GM21825 (cell line): ENCODE results near the gene NEK9.
"Not testable (repeated sequence)": the region's sequence is repeated elsewhere in the genome, so short reads cannot be mapped to it uniquely, and the experiment has no call there.

Source experiments
- ATAC-seq: cut with Tn5 transposase; IDR thresholded peaks from one replicate; pipeline ENCODE4 v1.9.1; 2021; ENCODE audit warnings: mild to moderate bottlenecking, moderate library complexity; ENCODE audit not compliant: unreplicated experiment

Gene NEK9

GRCh38 chr14:75147423-75148071, 20.7 kb upstream of the NEK9 start:
- no peak for ATAC-seq

DNA sequence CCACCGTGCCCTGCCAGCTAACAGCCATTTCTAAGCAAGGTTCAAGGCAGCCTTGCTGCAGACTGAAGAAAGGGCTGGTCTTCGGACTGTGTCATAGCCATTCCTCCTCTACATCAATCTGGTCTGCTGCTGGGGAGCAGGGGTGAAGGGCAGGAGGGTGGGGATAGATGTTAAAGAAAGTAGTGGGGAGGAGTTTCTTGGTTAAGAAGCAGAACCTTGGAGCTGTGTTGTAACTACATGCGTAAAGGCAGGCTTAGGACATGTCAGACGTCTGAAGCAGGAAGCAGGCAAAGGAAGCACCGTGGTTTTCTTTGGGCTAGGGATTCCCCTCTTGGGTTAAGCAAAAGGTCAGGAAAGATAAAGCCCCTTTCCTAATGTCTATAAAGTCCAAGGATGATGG, 18.1 kb upstream of the NEK9 start:
- no peak for ATAC-seq

- no peak for ATAC-seq
Observed at GRCh38 chr14:75143761-75144527, 17.1 kb upstream of the NEK9 start.

GRCh38 chr14:75142494-75142893, 15.6 kb upstream of the NEK9 start:
- no peak for ATAC-seq

DNA sequence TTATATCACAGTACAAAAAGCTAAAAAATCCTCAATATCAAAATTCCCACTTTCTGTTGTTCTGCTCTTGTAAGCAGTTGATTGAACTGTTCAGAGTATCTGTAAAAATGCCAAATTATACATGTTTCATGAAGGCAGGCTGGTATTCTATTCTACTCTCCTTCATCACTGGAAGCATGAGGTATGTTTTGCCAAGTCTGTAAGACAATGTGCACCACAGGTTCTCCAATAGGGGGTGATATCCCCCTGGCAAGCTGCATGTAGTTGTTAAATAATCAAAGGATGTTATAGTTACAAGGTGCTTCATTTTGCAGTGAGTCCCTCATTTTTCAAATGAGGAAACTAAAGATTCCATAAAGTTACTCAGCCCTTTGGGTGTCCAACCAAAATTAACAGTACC, 15.1 kb upstream of the NEK9 start:
- no peak for ATAC-seq

DNA sequence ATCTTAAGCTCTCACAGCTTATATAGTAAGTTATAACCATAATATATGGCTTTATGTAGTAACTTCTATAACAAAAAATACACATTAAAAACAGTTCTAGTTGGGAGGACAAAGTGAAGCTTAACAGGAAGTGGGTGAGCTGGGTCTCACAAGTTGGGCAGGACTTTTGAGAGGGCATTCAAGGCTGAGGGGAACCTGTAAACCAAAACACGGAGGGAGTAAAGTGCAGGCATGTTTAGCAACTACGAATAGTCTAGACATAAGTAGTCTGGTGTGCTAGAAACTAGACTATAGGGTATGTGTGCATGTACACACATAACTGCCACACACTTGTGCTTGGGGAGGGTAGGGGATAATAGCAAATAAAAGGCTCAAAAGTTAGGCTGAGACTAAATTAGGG, 14.2 kb upstream of the NEK9 start:
- ATAC-seq: no peak

- no peak for ATAC-seq
Observed at GRCh38 chr14:75140620-75141019, 13.8 kb upstream of the NEK9 start.

GRCh38 chr14:75139185-75139584, 12.3 kb upstream of the NEK9 start:
- ATAC-seq: no peak

DNA sequence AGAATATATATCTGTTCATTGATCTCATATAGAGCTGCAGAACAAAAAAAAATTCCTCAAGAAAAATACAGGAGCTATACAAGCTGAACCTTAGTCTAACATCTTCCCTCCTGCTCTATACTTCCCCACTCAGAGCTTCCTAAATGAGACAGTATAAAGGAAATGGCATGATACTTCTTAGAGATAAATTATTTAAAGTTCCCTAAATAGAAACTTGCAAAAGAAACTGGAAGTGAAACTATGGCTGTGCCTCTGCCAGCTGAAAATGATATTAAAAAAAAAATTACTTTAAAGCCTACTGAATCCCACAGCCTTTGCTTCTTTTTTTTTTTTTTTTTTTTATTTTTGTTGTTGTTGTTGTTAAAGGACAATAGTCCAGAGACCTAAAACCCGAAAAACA, 11.6 kb upstream of the NEK9 start:
- ATAC-seq: no peak

DNA sequence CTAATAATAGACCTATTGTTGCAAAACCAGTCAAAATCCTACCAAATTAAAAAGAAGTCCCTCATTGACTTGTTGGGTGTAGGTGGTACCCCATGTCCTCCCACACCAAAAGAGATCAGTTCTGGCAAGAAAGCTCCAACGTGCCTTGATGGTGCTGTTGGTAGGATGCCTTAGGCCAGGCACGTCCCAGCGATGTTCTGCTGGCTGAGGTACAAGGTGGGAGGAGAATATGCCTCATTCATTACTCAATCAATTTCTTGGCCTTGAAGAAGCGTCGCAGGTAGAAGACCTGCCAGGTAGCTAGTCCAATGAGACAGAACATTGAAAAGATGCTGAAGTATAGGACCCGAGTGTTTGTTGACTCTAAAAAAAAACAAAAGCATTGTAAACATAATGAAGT, 7.8 kb upstream of the NEK9 start:
- no peak for ATAC-seq

DNA sequence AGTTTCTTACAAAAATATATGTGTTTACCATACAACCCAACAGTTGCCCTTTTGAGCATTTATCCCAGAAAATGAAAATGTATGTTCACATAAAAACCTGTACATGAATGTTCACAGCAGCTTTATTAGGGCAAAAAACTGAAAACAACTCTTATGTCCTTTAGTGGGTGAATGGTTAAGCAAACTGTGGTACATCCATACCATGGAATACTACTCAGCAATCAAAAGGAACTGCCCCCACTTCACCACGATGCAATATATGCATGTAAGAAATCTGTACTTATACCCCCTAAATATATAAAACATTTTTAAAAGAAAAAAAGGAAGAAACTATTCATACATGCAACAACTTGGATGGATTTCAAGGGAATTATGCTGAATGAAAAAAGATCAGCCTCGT, 6.7 kb upstream of the NEK9 start:
- ATAC-seq: no peak

DNA sequence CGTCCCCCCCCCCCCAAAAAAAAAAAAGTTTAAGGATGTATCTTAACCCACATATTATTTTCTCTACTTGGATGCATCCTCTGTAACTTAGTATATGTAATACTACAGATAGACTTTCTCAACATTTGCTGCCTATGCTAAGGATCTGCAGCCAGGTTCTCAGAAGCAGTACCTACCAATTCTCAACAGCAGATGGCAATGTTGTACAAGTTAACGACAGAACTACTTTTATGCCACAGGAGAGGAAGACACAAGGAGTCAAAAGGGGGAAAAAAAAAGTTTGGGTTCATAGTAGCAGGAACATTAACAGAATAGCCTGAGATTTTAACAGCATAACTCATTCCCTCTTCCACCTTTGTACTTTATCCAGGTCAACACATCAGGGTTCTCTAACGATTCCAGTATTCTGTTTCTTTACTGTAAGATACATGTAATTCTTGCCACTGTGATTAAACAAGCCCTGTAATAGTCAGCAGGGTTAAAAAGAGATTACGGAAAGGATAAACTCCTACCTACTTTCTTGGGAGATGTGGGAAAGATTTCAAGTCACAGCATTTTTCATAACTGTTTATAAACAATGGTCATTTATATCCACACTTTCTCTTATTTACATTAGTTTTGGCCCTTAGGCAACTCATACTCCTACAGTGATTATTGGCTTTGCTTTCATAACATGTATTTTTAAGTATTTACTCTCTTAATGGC, 5.7 kb upstream of the NEK9 start:
- no peak for ATAC-seq

- ATAC-seq: no peak
Observed at GRCh38 chr14:75128596-75128990, 1.7 kb upstream of the NEK9 start.

GRCh38 chr14:75127903-75128595, 1.2 kb upstream of the NEK9 start:
- ATAC-seq: no peak

DNA sequence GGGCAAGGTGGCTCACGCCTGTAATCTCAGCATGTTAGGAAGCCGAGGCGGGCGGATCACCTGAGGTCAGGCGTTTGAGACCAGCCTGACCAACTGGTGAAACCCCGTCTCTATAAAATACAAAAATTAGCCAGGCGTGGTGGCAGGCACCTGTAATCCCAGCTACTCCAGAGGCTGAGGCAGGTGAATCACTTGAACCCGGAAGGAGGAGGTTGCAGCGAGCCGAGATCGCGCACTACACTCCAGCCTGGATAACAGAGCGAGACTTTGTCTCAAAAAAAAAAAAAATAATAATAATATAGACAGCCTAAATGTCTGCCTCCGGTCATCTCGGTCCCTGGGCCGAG, 599 bp upstream of the NEK9 start:
- ATAC-seq: not testable (repeated sequence)

- ATAC-seq: no peak
Observed at GRCh38 chr14:75126121-75126544, 715 bp downstream of the NEK9 start.

DNA sequence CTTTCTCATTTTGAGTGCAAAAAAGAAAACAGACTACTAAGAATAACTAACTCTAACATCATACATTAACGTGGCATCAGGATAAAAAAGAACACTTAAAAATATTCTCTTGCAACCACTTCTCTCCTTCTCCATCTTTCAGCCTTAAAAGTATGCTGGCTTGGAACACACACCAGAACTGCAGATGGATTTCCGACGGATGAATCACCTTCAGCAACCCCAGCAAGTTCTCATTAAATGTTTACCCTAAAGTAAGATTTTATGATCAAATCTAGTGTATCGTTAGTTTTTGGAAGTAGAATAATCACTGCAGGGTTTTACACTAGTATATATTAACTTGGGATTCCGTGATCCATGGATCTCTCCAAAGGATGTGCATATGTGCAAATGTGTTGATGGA, 1.2 kb downstream of the NEK9 start:
- ATAC-seq: no peak

DNA sequence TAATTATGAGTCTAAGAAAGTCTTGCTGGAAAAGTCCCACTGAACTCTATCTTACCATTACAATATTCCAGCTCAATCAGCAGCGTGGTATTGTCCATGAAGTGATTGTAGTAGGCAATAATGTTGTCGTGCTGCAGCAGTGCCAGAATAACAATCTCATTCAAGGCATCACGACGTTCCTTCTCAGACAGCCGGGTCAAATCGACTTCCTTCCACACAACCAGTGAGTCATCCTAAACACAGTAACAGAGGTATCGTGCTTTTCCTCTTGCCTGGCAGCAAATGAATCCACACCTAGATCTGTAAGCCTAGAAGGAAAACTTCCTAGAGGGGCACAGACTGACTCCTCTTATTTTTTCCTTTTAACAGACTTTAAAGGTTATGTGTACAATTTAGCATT, 2.9 kb downstream of the NEK9 start:
- no peak for ATAC-seq

- ATAC-seq: no peak
Observed at GRCh38 chr14:75121552-75121951, 5.3 kb downstream of the NEK9 start.

DNA sequence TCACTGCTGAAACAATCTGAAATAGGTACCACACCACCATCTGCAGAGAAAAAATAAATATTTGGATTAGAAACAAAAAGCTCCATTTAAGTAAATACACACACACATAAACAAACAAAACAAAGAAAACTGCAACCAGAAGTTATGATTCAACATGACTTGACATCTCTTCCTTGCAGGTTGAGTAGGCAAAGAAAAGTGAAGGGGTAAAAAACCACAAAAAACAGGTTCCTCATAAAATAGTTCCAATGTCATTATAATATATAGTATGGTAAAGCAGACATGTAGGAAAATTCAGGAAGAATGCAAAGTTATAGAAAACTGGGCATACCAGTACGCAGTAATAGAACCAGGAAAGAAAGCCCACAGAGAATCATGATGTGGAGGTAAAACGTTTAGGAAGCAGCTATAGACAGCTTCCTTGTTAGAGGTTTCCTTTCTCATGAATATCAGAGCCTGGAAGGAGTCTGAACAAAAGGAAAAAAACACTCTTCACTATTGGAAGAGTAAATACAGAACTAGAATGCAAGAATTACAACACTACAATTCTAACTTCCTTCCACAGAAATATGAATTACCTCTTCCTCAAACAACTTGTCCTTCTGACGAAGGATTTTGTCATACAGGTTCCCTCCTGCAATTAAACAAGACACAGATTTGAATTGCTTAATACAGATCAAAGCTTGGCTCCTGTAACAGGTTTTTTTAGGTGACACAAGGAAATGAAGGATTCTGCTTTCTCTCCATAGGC, 6.1 kb downstream of the NEK9 start:
- ATAC-seq: no peak

- no peak for ATAC-seq
Observed at GRCh38 chr14:75119056-75119455, 7.8 kb downstream of the NEK9 start.
